ENCODE data around the gene ZNF320. TPM values are rescaled to one million over a fixed set of nuclear protein-coding genes. Genes with fewer than 3 reads are reported as not detected.
A peak's percentile ranks its signal among the peaks of the same experiment; 100 is the strongest.
"Not testable (repeated sequence)": the region's sequence is repeated elsewhere in the genome, so short reads cannot be mapped to it uniquely, and the experiment has no call there.

ZNF320 gene
- total RNA-seq, 1 donor from 2014 or later = 50.0 TPM

GRCh38 chr19:52943884-52944643 lies 46.6 kb upstream of the ZNF320 start:
- H3K36me3 Mint-ChIP-seq (ENCODE audit: insufficient read depth) = peaks cover 15% of the 10 kb centered on the region

DNA sequence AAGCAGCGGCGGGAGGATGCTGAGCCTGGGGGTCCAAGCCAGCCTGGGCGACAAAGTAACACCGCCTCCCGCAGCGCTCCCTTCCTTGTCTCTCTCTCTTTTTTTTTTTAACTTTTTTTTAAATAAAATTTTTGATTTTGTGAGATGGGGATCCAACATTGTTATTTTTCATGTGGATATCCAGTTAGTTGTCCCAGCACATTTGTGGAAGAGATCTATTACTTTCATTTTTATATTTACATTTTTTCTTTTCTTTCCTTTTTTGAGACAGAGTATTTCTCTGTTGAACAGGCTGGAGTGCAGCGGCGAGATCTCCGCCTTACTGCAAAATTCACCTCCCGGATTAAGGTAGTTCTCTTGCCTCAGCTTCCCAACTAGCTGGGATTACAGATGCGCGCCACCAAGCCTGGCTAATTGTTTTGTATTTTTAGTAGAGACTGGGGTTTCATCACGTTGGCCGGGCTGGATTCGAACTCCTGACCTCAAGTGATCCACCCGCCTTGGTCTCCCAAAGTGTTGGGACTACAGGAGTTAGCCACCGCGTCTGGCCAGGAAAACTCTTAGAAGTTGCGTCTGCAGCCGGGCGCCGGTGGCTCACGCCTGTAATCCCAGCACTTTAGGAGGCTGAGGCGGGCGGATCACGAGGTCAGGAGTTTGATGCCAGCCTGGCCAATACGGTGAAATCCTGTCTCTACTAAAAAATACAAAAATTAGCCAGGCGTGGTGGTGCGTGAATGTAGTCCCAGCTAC lies 45.9 kb upstream of the ZNF320 start:
- DNase-seq (ENCODE audit: low spot score, unreplicated experiment) = no peak
- Mint-ChIP-seq H3K4me1 (ENCODE audit: low read depth) (peaks cover 36% of the 10 kb centered on the region), H3K4me3 (ENCODE audit: low read depth) (peak overlapping the region; percentile 88), H3K36me3 (ENCODE audit: insufficient read depth) (peaks cover 21% of the 10 kb centered on the region), H3K27me3 (no peaks in the 10 kb centered on the region), H3K9me3 (ENCODE audit: low read depth) (no peaks in the 10 kb centered on the region), H3K27ac (peak overlapping the region; percentile 98)
- no peak for TF ChIP-seq CTCF (IDR thresholded peaks at IDR 0.05; ENCODE audit: unreplicated experiment)

More at GRCh38 chr19:52943884-52944643, 46.6 kb upstream of the ZNF320 start:
- Mint-ChIP-seq H3K27ac (peak overlapping the region; percentile 98), H3K27me3 (no peaks in the 10 kb centered on the region), H3K4me1 (ENCODE audit: low read depth) (peaks cover 29% of the 10 kb centered on the region), H3K4me3 (ENCODE audit: low read depth) (peak overlapping the region; percentile 51), H3K9me3 (ENCODE audit: low read depth) (no peaks in the 10 kb centered on the region)
- DNase-seq (ENCODE audit: low spot score, unreplicated experiment) = no peak
- no peak for TF ChIP-seq CTCF (IDR thresholded peaks at IDR 0.05; ENCODE audit: unreplicated experiment)

- Mint-ChIP-seq H3K36me3 (ENCODE audit: insufficient read depth) (peaks cover 16% of the 10 kb centered on the region), H3K27ac (peak overlapping the region; percentile 94), H3K4me1 (ENCODE audit: low read depth) (peaks cover 40% of the 10 kb centered on the region), H3K27me3 (no peaks in the 10 kb centered on the region), H3K9me3 (ENCODE audit: low read depth) (no peaks in the 10 kb centered on the region), H3K4me3 (ENCODE audit: low read depth) (peak overlapping the region; percentile 88)
- TF ChIP-seq CTCF (IDR thresholded peaks at IDR 0.05; ENCODE audit: unreplicated experiment) = no peak
- peak; percentile 93 for DNase-seq (ENCODE audit: low spot score, unreplicated experiment)
These were observed 45.1 kb upstream of the ZNF320 start for GRCh38 chr19:52942386-52943133.

DNA sequence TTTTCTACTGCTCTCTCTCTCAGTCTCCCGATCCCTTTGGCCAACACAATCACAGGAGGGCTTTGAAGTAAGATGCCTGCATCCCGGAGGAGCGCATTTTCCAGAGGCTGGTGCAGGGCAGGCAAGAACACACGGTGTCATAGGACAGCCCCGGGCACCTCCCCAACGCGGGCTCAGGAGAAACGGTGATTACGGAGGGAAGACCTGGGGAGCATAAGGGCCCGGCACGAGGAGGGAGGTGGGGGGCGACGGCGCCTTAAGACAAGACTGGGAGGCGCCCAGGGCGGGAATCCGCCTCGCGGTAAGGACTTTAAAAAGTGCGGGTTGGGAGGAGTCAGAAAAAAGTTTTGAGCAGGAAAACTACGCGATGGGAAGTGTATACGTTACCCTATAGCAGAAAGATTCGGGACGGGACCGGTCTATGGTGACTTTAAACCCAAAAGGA lies 44.5 kb upstream of the ZNF320 start:
- H3K27me3 Mint-ChIP-seq = no peaks in the 10 kb centered on the region
- DNase-seq (ENCODE audit: low spot score, unreplicated experiment) = no peak
- peak overlapping the region; percentile 88 for H3K4me3 Mint-ChIP-seq (ENCODE audit: low read depth)
- H3K9me3 Mint-ChIP-seq (ENCODE audit: low read depth) = no peaks in the 10 kb centered on the region
- peak overlapping the region; percentile 94 for H3K27ac Mint-ChIP-seq
- TF ChIP-seq CTCF (IDR thresholded peaks at IDR 0.05; ENCODE audit: unreplicated experiment) = no peak
- peaks cover 13% of the 10 kb centered on the region for H3K36me3 Mint-ChIP-seq (ENCODE audit: insufficient read depth)
- H3K4me1 Mint-ChIP-seq (ENCODE audit: low read depth) = peaks cover 46% of the 10 kb centered on the region

- Mint-ChIP-seq H3K36me3 (ENCODE audit: insufficient read depth) (peaks cover 15% of the 10 kb centered on the region), H3K4me3 (ENCODE audit: low read depth) (peak overlapping the region; percentile 88), H3K4me1 (ENCODE audit: low read depth) (peaks cover 51% of the 10 kb centered on the region), H3K27ac (peak overlapping the region; percentile 94)
- H3K9me3 Mint-ChIP-seq (ENCODE audit: low read depth); H3K27me3 Mint-ChIP-seq; DNase-seq (ENCODE audit: low spot score, unreplicated experiment): not testable (repeated sequence)
These were observed 44.1 kb upstream of the ZNF320 start for GRCh38 chr19:52941523-52941922.

GRCh38 chr19:52940905-52941304 lies 43.5 kb upstream of the ZNF320 start:
- not testable (repeated sequence) for H3K27me3 Mint-ChIP-seq; DNase-seq (ENCODE audit: low spot score, unreplicated experiment); H3K9me3 Mint-ChIP-seq (ENCODE audit: low read depth)
- peak overlapping the region; percentile 94 for H3K27ac Mint-ChIP-seq
- H3K36me3 Mint-ChIP-seq (ENCODE audit: insufficient read depth) = peaks cover 13% of the 10 kb centered on the region
- peaks cover 57% of the 10 kb centered on the region for H3K4me1 Mint-ChIP-seq (ENCODE audit: low read depth)
- H3K4me3 Mint-ChIP-seq (ENCODE audit: low read depth) = peak overlapping the region; percentile 88

Data from progenitor cell of endocrine pancreas (in vitro differentiated cells).